ENCODE data around the gene TMEM170A.

DNA sequence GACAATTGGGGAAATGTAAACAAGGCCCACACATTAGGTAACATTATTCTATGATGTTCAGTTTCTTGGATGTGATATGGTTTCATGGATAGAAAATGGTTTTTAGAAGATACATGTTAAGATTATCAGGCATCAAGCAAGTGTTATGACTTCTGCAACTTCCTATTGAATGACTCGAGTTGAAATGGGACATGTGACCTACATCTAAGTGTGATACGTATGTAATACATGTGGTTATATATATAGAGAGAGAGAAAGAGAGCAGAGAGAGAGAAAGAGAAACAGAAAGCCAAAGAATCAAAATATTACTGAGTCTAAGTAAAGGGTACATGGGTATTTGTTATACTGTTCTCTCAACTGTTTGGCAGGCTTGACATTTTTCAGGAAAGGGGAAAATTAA is 1.7 kb downstream of the TMEM170A start:
- TF ChIP-seq CTCF (conservative IDR thresholded peaks at IDR 0.05) = no peak
- no peak for TF ChIP-seq ZFX (IDR thresholded peaks at IDR 0.05)

Data from C4-2B (cell line).